Testis (tissue), 2 donors: ENCODE measurements around the gene DUSP22.

Source experiments
- CTCF ChIP-seq, 3 experiments: fragments of 450-650 bp in 2 of 3; fragments of 200-600 bp in 1 of 3; sonication (generic) in 1 of 3; IDR thresholded peaks; one replicate each; pipeline ENCODE4 v1.5.1; 2016 to 2019; ENCODE audit warnings: antibody characterized with exemption in 3 of 3, mild to moderate bottlenecking in 2 of 3, moderate library complexity in 1 of 3
- POLR2A ChIP-seq: fragments of 450-650 bp; IDR thresholded peaks from one replicate; pipeline ENCODE4 v1.6.1; 2017; ENCODE audit warnings: antibody characterized with exemption, mild to moderate bottlenecking, moderate library complexity

- TF ChIP-seq CTCF (IDR thresholded peaks at IDR 0.05) (no peak), POLR2A (no peak)
Measured at GRCh38 chr6:282177-282866, 10.0 kb upstream of the DUSP22 start.
